HTR-8/SVneo (cell line): ENCODE measurements around the gene MYCBP2.
A peak's percentile ranks its signal among the peaks of the same experiment; 100 is the strongest.
"Not testable (repeated sequence)": the region's sequence is repeated elsewhere in the genome, so short reads cannot be mapped to it uniquely, and the experiment has no call there.

Experiments used
- DNase-seq: peaks from one replicate; pipeline ENCODE4 v3.0.0; 2011; ENCODE audit warnings: low spot score, mixed read lengths; ENCODE audit not compliant: insufficient read length
- FAIRE-seq: peaks from 2 replicates; lab custom pipeline; 2011; peaks lifted over from hg19 to GRCh38; lab: Jason Lieb, UNC

MYCBP2 gene

GRCh38 chr13:77222909-77223308 is 104.0 kb downstream of the MYCBP2 start:
- no peak for FAIRE-seq

GRCh38 chr13:77222000-77222690 is 104.7 kb downstream of the MYCBP2 start:
- DNase-seq (no peak), FAIRE-seq (no peak)

More at GRCh38 chr13:77222909-77223308, 104.0 kb downstream of the MYCBP2 start:
- DNase-seq: no peak

GRCh38 chr13:77219401-77219800 is 107.5 kb downstream of the MYCBP2 start:
- FAIRE-seq: no peak
- no peak for DNase-seq

GRCh38 chr13:77218274-77218673 is 108.6 kb downstream of the MYCBP2 start:
- FAIRE-seq: no peak

GRCh38 chr13:77215543-77215942 is 111.4 kb downstream of the MYCBP2 start:
- no peak for FAIRE-seq

More at GRCh38 chr13:77218274-77218673, 108.6 kb downstream of the MYCBP2 start:
- no peak for DNase-seq

GRCh38 chr13:77213644-77214043 is 113.2 kb downstream of the MYCBP2 start:
- FAIRE-seq: no peak
- no peak for DNase-seq

More at GRCh38 chr13:77215543-77215942, 111.4 kb downstream of the MYCBP2 start:
- no peak for DNase-seq

GRCh38 chr13:77207943-77208342 is 119.0 kb downstream of the MYCBP2 start:
- no peak for DNase-seq
- no peak for FAIRE-seq

- DNase-seq, FAIRE-seq: not testable (repeated sequence)
Measured at GRCh38 chr13:77198995-77199394, 127.9 kb downstream of the MYCBP2 start.

GRCh38 chr13:77196052-77196618 is 130.8 kb downstream of the MYCBP2 start:
- no peak for FAIRE-seq
- DNase-seq: no peak

GRCh38 chr13:77190349-77190958 is 136.4 kb downstream of the MYCBP2 start:
- no peak for DNase-seq
- FAIRE-seq: no peak

GRCh38 chr13:77185721-77186120 is 141.2 kb downstream of the MYCBP2 start:
- DNase-seq (no peak), FAIRE-seq (no peak)

GRCh38 chr13:77184455-77184854 is 142.4 kb downstream of the MYCBP2 start:
- no peak for FAIRE-seq
- no peak for DNase-seq

GRCh38 chr13:77180011-77180410 is 146.9 kb downstream of the MYCBP2 start:
- DNase-seq (no peak), FAIRE-seq (no peak)

- FAIRE-seq (no peak), DNase-seq (no peak)
Measured at GRCh38 chr13:77177646-77178045, 149.2 kb downstream of the MYCBP2 start.

GRCh38 chr13:77176350-77176749 is 150.5 kb downstream of the MYCBP2 start:
- DNase-seq (peak; percentile 5), FAIRE-seq (no peak)

GRCh38 chr13:77172650-77173049 is 154.2 kb downstream of the MYCBP2 start:
- FAIRE-seq: no peak

GRCh38 chr13:77171451-77171850 is 155.4 kb downstream of the MYCBP2 start:
- FAIRE-seq (no peak), DNase-seq (no peak)

More at GRCh38 chr13:77172650-77173049, 154.2 kb downstream of the MYCBP2 start:
- DNase-seq: no peak

- DNase-seq (no peak), FAIRE-seq (no peak)
Measured at GRCh38 chr13:77168237-77168636, 158.7 kb downstream of the MYCBP2 start.

- FAIRE-seq (no peak), DNase-seq (no peak)
Measured at GRCh38 chr13:77150651-77151050, 176.2 kb downstream of the MYCBP2 start.

- FAIRE-seq (no peak), DNase-seq (no peak)
Measured at GRCh38 chr13:77143431-77143830, 183.5 kb downstream of the MYCBP2 start.

GRCh38 chr13:77139306-77139705 is 187.6 kb downstream of the MYCBP2 start:
- FAIRE-seq: no peak

More at GRCh38 chr13:77139306-77139705, 187.6 kb downstream of the MYCBP2 start:
- no peak for DNase-seq
